NCI-H82 (cell line): ENCODE measurements around the gene SAT2.
"Not testable (repeated sequence)": the region's sequence is repeated elsewhere in the genome, so short reads cannot be mapped to it uniquely, and the experiment has no call there.

Experiments used
- DNase-seq: peaks from one replicate; lab custom pipeline; 2025; lab: John Stamatoyannopoulos, UW

SAT2 gene

GRCh38 chr17:7627250-7628121 lies at the start of gene SAT2:
SAT2 (minus strand) TSS chr17:7627821; CDS start chr17:7627635, 186 bp downstream.
- DNase-seq: peak; percentile 99

GRCh38 chr17:7676533-7676932 lies 48.9 kb upstream of the SAT2 start:
- no peak for DNase-seq

- no peak for DNase-seq
Observed at GRCh38 chr17:7674934-7675333, 47.3 kb upstream of the SAT2 start.

GRCh38 chr17:7673239-7673638 lies 45.6 kb upstream of the SAT2 start:
- DNase-seq: peak; percentile 77

- no peak for DNase-seq
Observed at GRCh38 chr17:7668482-7668881, 40.9 kb upstream of the SAT2 start.

GRCh38 chr17:7667656-7668406 lies 40.2 kb upstream of the SAT2 start:
- peak; percentile 98 for DNase-seq

GRCh38 chr17:7656958-7657609 lies 29.5 kb upstream of the SAT2 start:
- DNase-seq: peak; percentile 87

- DNase-seq: no peak
Observed at GRCh38 chr17:7655541-7655840, 27.9 kb upstream of the SAT2 start.

GRCh38 chr17:7654832-7655540 lies 27.4 kb upstream of the SAT2 start:
- DNase-seq: peak; percentile 83

- DNase-seq: no peak
Observed at GRCh38 chr17:7652388-7653356, 25.1 kb upstream of the SAT2 start.

GRCh38 chr17:7651665-7652387 lies 24.2 kb upstream of the SAT2 start:
- DNase-seq: peak; percentile 66

GRCh38 chr17:7651097-7651664 lies 23.6 kb upstream of the SAT2 start:
- no peak for DNase-seq

- DNase-seq: peak; percentile 100
Observed at GRCh38 chr17:7650509-7651096, 23.0 kb upstream of the SAT2 start, which contains the start of gene ATP1B2. ATP1B2 (plus strand) TSS chr17:7650926; CDS start chr17:7651519, 593 bp downstream.

- no peak for DNase-seq
Observed at GRCh38 chr17:7647018-7647417, 19.4 kb upstream of the SAT2 start.

- DNase-seq: no peak
Observed at GRCh38 chr17:7646457-7646856, 18.8 kb upstream of the SAT2 start.

GRCh38 chr17:7644775-7645174 lies 17.2 kb upstream of the SAT2 start:
- DNase-seq: no peak

- not testable (repeated sequence) for DNase-seq
Observed at GRCh38 chr17:7641635-7642034, 14.0 kb upstream of the SAT2 start.

- DNase-seq: no peak
Observed at GRCh38 chr17:7640783-7641182, 13.2 kb upstream of the SAT2 start.

GRCh38 chr17:7636163-7636562 lies 8.5 kb upstream of the SAT2 start:
- no peak for DNase-seq
